Small intestine (tissue), 7 donors: ENCODE measurements around the gene MCAT. TPM values are rescaled to one million over a fixed set of nuclear protein-coding genes. Genes with fewer than 3 reads are reported as not detected.

Experiments used
- DNase-seq, 2 donors: peaks; one replicate each; pipeline versions ENCODE4 v3.0.0 to v3.0.0-alpha.2; 2013
- FAIRE-seq: peaks from 2 replicates; lab custom pipeline; 2012; peaks lifted over from hg19 to GRCh38; lab: Jason Lieb, UNC
- H3K27ac ChIP-seq, 3 donors: one replicate each; pipeline ENCODE4 v1.5.1; 2013; ENCODE audit warnings: low read length in 2 of 3, mild to moderate bottlenecking in 2 of 3, control low read depth in 1 of 3, inconsistent platforms in 1 of 3, low read depth in 1 of 3, moderate library complexity in 1 of 3
- H3K27me3 ChIP-seq, 3 donors: one replicate each; pipeline ENCODE4 v1.6.1; 2013; ENCODE audit warnings: low read length in 3 of 3, inconsistent platforms in 1 of 3; ENCODE audit not compliant: control insufficient read depth in 3 of 3, insufficient read depth in 3 of 3
- H3K36me3 ChIP-seq, 3 donors: one replicate each; pipeline ENCODE4 v1.6.1; 2013; ENCODE audit warnings: low read length in 3 of 3, inconsistent platforms in 1 of 3, low read depth in 1 of 3, mild to moderate bottlenecking in 1 of 3, moderate library complexity in 1 of 3; ENCODE audit not compliant: control insufficient read depth in 3 of 3, insufficient read depth in 2 of 3
- H3K4me1 ChIP-seq, 3 donors: one replicate each; pipeline ENCODE4 v1.6.1; 2013; ENCODE audit warnings: low read length in 2 of 3, inconsistent platforms in 1 of 3, low read depth in 1 of 3, mild to moderate bottlenecking in 1 of 3, moderate library complexity in 1 of 3; ENCODE audit not compliant: control insufficient read depth in 3 of 3, insufficient read depth in 2 of 3
- H3K4me3 ChIP-seq, 3 donors: one replicate each; pipeline ENCODE4 v1.5.1; 2013; ENCODE audit warnings: low read length in 3 of 3, control low read depth in 1 of 3, inconsistent platforms in 1 of 3, low read depth in 1 of 3, mild to moderate bottlenecking in 1 of 3, moderate library complexity in 1 of 3
- H3K9me3 ChIP-seq, 2 donors: one replicate each; pipeline ENCODE4 v1.6.1; 2013; ENCODE audit warnings: low read depth in 1 of 2, low read length in 1 of 2; ENCODE audit not compliant: control insufficient read depth in 2 of 2, insufficient read depth in 1 of 2
- WGBS, 3 donors: extraction: QIAGEN DNeasy Blood & Tissue Kit; methylation state at CpG; one replicate each; pipeline ENCODE4 v1.1.7; 2013; 5-methylcytosine and 5-hydroxymethylcytosine counted together
- polyA plus RNA-seq, 4 donors: library from polyadenylated mRNA; stranded (reverse) in 3 of 4; unstranded in 1 of 4; fragments of 200-250 nt in 3 of 4; fragments of 120-200 nt in 1 of 4; gene quantifications; one replicate each; pipeline versions ENCODE4 v1.2.1 to v1.2.3, GENCODE V29; 2013
- donor health status: healthy with polysubstance abuse.
- donor health status: control.
- donor health status: control.
- donor health status: Bipolar disorder and iron deficiency.
- donor health status: healthy.

The MCAT gene
- polyA plus RNA-seq, 4 donors = 9.8 to 25.7 (median 13.1) TPM

DNA sequence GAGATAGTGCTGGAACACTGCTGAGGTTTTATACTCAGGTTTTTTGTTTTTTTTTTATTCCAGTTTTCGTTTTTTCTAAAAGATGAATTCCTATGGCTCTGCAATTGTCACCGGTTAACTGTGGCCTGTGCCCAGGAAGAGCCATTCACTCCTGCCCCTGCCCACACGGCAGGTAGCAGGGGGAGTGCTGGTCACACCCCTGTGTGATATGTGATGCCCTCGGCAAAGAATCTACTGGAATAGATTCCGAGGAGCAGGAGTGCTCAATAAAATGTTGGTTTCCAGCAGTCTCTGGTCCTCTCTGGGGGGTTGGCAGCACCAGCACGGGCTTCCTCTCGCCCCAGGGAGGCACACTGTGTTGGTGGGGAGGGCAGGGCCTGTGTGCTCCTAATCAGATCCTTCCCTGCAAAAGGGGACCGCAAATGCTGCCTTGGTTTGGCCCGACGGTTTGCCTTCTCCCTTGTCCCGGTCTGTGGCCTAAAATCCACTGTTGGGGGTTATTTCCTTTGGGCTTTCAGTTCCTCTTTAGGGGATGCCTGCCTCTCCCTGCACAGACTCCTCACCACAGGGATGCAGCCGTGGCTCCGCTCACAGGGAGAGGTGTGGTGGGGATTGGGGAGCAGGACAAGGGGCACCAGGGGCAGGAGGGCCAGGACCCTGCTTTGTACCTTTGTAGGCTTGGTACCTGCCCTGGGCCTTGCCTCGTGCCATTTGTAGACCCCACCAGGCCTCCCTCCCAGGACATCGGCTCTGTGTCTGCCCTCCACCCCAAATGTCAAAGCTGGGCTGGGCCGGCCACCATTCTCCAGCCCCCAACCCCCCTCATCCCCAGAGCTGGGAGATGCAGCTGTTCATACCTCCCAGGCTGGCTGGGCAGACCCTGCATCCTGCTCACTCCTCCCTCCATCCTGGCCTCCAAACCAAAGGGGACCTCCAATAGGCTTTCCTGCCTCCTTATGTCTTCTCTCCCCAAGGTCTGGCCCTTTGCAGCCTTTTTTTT is 13.5 kb downstream of the MCAT start:
- 35 to 54% (median 40%) methylated on average over 16 of the region's 16 CpGs for WGBS, 3 donors
- Histone ChIP-seq H3K27ac (peak overlapping the region in 1 of 3 donors; percentile 35), H3K4me3 (no peak overlapping the region), H3K36me3 (peaks cover 7 to 54% (median 11%) of the 10 kb centered on the region in 3 donors), H3K27me3 (no peaks in the 10 kb centered on the region), H3K4me1 (peaks cover 5 to 46% (median 6%) of the 10 kb centered on the region in 3 donors), H3K9me3 (no peaks in the 10 kb centered on the region)
- DNase-seq = no peak
- FAIRE-seq = no peak

DNA sequence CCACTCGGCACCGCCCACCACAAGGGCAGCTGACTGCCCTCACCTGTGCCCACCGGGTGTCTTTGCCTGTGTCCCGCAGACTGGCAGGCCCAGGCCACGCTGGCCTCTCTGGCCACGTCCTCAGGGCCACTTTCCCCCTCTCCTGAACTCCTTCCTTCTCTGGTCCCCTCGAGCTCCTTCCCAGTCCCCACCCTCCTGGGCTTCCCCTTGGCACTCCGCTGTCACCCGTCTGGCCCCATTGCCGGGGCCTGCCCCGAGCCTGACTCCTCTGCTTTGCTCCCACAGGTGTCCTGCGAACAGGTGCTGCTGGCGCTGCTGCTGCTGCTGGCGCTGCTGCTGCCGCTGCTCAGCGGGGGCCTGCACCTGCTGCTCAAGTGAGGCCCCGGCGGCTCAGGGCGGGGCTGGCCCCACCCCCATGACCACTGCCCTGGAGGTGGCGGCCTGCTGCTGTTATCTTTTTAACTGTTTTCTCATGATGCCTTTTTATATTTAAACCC is 14.2 kb downstream of the MCAT start:
- no peak for FAIRE-seq
- H3K9me3 ChIP-seq = no peaks in the 10 kb centered on the region
- H3K36me3 ChIP-seq = peaks cover 5 to 47% (median 11%) of the 10 kb centered on the region in 3 donors
- DNase-seq = peak; percentile 67 to 84
- H3K4me3 ChIP-seq = peak overlapping the region in 1 of 3 donors; percentile 20
- no peaks in the 10 kb centered on the region for H3K27me3 ChIP-seq
- peak overlapping the region in 2 of 3 donors; percentile 55 to 59 for H3K27ac ChIP-seq
- WGBS, 3 donors = 7 to 43% (median 24%) methylated on average over 17 to 20 of the region's 20 CpGs
- H3K4me1 ChIP-seq = peaks cover 5 to 46% (median 6%) of the 10 kb centered on the region in 3 donors

DNA sequence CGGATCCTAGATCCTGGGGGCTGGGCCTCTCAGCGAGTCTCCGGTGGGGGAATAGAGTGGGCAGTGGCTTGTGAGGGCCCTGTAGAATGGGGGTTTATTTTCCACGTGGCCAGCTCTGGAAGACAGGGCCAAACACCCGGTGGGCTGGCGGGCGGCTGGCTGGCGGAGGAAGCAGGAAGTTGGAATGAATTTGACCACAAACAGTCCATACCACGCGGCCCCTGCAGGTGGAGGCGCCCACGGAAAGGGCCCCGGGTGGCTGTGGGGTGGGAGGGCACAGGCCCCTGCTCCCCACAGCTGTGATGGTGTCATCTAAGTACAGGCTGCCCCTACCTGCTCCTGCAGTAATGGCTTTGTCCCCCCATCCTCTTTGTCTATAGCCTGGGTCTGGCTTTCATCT is 15.1 kb downstream of the MCAT start:
- Histone ChIP-seq H3K4me1 (peaks cover 5 to 46% (median 6%) of the 10 kb centered on the region in 3 donors), H3K27ac (peak overlapping the region; percentile 55 to 83 (median 66)), H3K36me3 (peaks cover 5 to 38% (median 10%) of the 10 kb centered on the region in 3 donors), H3K4me3 (peak overlapping the region in 2 of 3 donors; percentile 8 to 32), H3K27me3 (no peaks in the 10 kb centered on the region), H3K9me3 (no peaks in the 10 kb centered on the region)
- FAIRE-seq (no peak), DNase-seq (no peak)
- 12 to 39% (median 29%) methylated on average over 13 of the region's 13 CpGs for WGBS, 3 donors

DNA sequence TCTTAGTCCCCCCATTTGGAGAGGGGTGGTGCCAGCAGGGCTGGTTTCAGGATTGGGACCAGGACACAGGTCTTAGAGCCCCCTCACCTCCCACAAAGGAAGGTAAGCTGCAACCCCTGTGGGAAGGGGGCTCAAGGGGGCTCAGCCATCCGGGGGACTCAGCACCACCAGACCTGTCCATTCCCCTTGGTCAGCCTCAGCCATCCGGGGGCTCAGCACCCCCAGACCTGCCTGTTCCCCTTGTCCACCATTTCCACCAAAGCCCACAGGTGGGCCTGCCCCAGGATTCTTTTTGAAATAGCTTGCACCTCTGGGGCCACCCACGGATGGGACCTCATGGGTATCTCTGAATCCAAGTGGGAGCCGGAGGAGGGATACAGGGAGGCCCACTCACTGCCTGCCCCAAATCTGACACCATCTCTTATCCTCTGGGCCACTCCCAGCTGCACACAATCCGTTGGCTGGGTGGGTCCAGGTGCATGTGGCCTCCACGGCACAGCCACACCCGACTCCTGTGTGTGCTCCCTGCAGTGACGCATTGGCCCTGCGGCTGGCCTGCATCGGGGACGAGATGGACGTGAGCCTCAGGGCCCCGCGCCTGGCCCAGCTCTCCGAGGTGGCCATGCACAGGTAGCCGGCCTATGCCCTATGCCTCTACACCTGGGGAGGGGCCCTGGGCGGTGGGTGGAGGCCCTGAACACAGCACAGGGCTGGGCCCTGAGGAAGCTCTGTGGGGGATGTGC is 15.9 kb downstream of the MCAT start:
- 19 to 66% (median 38%) methylated on average over 17 of the region's 17 CpGs for WGBS, 3 donors
- H3K27ac ChIP-seq = peak overlapping the region; percentile 55 to 83 (median 69)
- H3K27me3 ChIP-seq = no peaks in the 10 kb centered on the region
- DNase-seq = peak; percentile 84 to 92
- H3K36me3 ChIP-seq = peaks cover 0 to 31% (median 2%) of the 10 kb centered on the region in 3 donors
- H3K4me3 ChIP-seq = peak overlapping the region in 1 of 3 donors; percentile 32
- peaks cover 5 to 46% (median 6%) of the 10 kb centered on the region in 3 donors for H3K4me1 ChIP-seq
- FAIRE-seq = no peak
- H3K9me3 ChIP-seq = no peaks in the 10 kb centered on the region

DNA sequence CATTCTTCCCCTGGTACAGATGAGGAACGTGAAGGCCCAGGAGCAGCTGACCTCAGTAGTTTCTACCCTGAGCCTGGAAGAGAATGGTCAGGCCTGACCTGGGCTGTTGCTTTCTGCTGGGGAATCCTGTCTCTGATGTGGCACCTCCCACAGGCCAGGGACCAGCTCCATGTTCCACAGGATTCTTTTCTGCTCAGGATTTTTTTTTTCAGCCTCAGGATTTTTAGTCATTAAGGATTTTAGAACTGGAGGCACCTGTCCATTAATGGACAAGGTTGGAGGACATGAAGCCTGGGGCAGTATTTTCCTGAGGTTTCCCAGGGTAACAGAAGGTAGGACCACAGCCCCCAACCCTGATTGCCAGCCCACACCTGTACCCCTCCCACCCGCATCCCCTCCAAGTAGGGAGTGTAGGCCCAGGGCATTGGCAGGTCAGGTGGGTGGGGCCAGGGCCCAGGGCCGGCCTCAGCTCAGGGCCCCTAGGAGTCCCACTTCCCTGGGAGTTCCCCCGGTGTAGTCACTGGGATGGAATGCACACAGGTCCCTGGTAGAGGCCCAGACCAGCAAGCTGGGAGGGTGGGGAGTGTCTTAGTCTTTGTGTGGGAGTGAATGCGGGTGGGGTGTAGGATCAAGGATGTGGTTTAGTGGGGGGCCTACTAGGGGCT is 16.6 kb downstream of the MCAT start:
- Histone ChIP-seq H3K36me3 (peaks cover 0 to 24% (median 0%) of the 10 kb centered on the region in 3 donors), H3K27me3 (no peaks in the 10 kb centered on the region), H3K4me3 (no peak overlapping the region), H3K4me1 (peaks cover 5 to 46% (median 6%) of the 10 kb centered on the region in 3 donors), H3K27ac (peak overlapping the region; percentile 55 to 83 (median 69)), H3K9me3 (no peaks in the 10 kb centered on the region)
- FAIRE-seq = no peak
- 23 to 48% (median 35%) methylated on average over 5 of the region's 5 CpGs for WGBS, 3 donors
- peak; percentile 65 to 82 for DNase-seq

DNA sequence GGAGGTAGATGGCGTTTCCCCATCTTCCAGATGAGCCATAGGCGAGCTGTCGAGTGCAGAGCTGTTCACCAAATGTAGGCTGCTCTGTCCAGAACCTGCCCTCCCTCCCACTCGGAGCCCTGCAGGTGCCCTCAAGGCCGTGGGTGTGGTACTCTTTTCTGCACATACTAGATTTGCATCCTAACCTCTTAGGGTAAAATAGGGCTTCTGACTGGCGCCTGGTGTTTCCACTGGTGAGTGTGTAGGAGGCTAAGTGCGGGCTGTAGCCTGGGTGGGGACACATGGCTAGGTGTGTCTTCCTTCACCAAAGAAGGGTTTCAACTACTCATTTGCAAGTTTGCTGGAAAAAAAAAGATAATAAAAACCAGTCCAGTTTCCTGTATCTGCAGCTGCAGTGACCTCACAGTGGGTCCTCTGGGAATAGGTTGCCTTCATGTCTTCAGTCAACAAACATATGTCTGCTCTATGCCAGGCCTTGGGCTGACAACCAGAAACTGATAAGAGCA is 24.2 kb downstream of the MCAT start:
- Histone ChIP-seq H3K36me3 (peaks cover 0 to 2% (median 0%) of the 10 kb centered on the region in 3 donors), H3K4me3 (no peak overlapping the region), H3K27me3 (peaks cover 0 to 11% (median 0%) of the 10 kb centered on the region in 3 donors), H3K9me3 (no peaks in the 10 kb centered on the region), H3K4me1 (peaks cover 0 to 5% (median 2%) of the 10 kb centered on the region in 3 donors), H3K27ac (peak overlapping the region in 1 of 3 donors; percentile 21)
- WGBS, 3 donors = 15 to 52% (median 41%) methylated on average over 7 of the region's 7 CpGs
- no peak for FAIRE-seq
- peak in 1 of 2 donors; percentile 38 for DNase-seq

DNA sequence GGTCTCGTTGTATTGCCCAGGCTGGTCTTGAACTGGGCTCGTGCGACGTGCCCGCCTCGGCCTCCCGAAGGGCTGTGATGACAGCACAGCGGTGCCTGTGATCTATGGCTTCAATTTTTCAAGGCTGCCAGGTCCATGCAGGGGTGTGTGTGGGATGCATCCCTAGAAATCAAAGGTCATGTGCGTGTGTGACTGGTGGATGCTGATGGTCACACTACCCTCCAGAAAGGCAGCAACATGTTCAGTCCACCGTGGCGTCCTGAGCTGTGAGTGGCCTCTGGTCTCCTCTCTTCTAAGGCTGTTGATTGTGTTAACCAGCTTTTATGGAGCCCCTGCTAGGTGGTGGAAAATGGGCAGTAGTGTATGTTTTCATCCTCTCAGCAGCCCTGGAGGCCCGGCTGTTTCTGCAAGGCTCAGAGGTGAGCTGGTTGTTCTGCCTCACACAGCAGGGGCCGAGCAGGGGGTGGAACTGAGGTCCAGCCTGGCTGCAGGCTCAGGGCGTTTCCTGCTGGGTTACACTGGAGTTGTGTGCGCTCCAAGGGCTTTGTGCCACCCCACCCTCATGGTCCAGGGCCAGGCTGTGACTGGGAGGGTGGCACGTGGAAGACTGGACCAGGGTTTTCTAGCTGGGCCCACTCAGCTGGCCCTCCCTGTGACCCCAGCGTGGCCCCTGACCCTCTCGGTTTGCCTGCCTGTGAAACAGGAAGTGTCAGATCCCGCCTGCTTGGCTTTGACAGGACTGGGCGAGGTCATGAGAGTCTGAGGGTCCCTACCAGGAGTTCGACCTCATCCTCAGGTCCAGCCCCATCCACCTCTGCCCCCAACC is 25.0 kb downstream of the MCAT start:
- no peak for FAIRE-seq
- peaks cover 0 to 5% (median 2%) of the 10 kb centered on the region in 3 donors for H3K4me1 ChIP-seq

More for the DNA sequence above, 25.0 kb downstream of the MCAT start:
- H3K9me3 ChIP-seq = no peaks in the 10 kb centered on the region
- peak in 1 of 2 donors; percentile 36 for DNase-seq
- no peak overlapping the region for H3K4me3 ChIP-seq
- H3K27ac ChIP-seq = no peak overlapping the region
- peaks cover 0 to 17% (median 0%) of the 10 kb centered on the region in 3 donors for H3K27me3 ChIP-seq
- WGBS, 3 donors = 37 to 62% (median 51%) methylated on average over 21 of the region's 21 CpGs
- H3K36me3 ChIP-seq = peaks cover 0 to 2% (median 0%) of the 10 kb centered on the region in 3 donors
